H1 (cell line): Measurements from ENCODE around the gene NTN5. TPM values are rescaled to one million over a fixed set of nuclear protein-coding genes. Genes with fewer than 3 reads are reported as not detected.

Source experiments
- CTCF ChIA-PET: fragments of 300-600 bp; sonication (Branson Sonifier 250); formaldehyde crosslinking; loops from one replicate; lab custom pipeline; 2021; ENCODE audit not compliant: partially characterized antibody; lab: Charles Lee
- POLR2A ChIA-PET: fragments of 300-600 bp; sonication (Branson Sonifier 250); formaldehyde crosslinking; loops from one replicate; lab custom pipeline; 2021; ENCODE audit warnings: inconsistent platforms; ENCODE audit not compliant: partially characterized antibody; lab: Charles Lee
- DNase-seq, 2 experiments: peaks; one replicate each; pipeline versions ENCODE4 v3.0.0 to v3.0.0-alpha.2; 2010 to 2022; ENCODE audit warnings: low spot score in 2 of 2, low read depth in 1 of 2, mixed read lengths in 1 of 2
- FAIRE-seq: peaks from 2 replicates; lab custom pipeline; 2011; peaks lifted over from hg19 to GRCh38; lab: Jason Lieb, UNC
- H2AFZ ChIP-seq: 2 replicates; pipeline ENCODE4 v1.8.1; 2012; ENCODE audit warnings: low read length, inconsistent platforms
- H2AK5ac ChIP-seq: 2 replicates; pipeline ENCODE4 v1.6.1; 2013; ENCODE audit warnings: low read depth, low read length
- H2BK120ac ChIP-seq: replicated peaks from 2 replicates; pipeline ENCODE3; 2013; ENCODE audit warnings: low read depth, low read length, inconsistent platforms
- H2BK12ac ChIP-seq: 2 replicates; pipeline ENCODE4 v1.6.1; 2013; ENCODE audit warnings: low read depth, low read length
- H2BK15ac ChIP-seq: 2 replicates; pipeline ENCODE4 v1.6.1; 2013; ENCODE audit warnings: low read length
- H2BK20ac ChIP-seq: 2 replicates; pipeline ENCODE4 v1.6.1; 2013; ENCODE audit warnings: low read length
- H2BK5ac ChIP-seq: 2 replicates; pipeline ENCODE4 v1.6.1; 2013; ENCODE audit warnings: low read depth, low read length
- H3K14ac ChIP-seq: 2 replicates; pipeline ENCODE4 v1.6.1; 2013; ENCODE audit warnings: inconsistent platforms; ENCODE audit not compliant: insufficient read length
- H3K18ac ChIP-seq: 2 replicates; pipeline ENCODE4 v1.6.1; 2013; ENCODE audit warnings: low read length; ENCODE audit errors: extremely low read depth
- H3K23ac ChIP-seq: 2 replicates; pipeline ENCODE4 v1.6.1; 2013; ENCODE audit warnings: inconsistent platforms; ENCODE audit not compliant: insufficient read length
- H3K23me2 ChIP-seq: 2 replicates; pipeline ENCODE4 v1.6.1; 2013; ENCODE audit warnings: low read depth, low read length
- H3K27ac ChIP-seq: 2 replicates; pipeline ENCODE4 v1.6.1; 2011; ENCODE audit warnings: low read depth, low read length, inconsistent platforms
- H3K27me3 ChIP-seq, 4 experiments: replicated peaks in 1 of 4; 1 replicate in 1 of 4; 2 replicates in 3 of 4; pipeline versions ENCODE4 v1.6.1 to v1.8.1; 2011 to 2013; ENCODE audit warnings: low read length in 3 of 4, mild to moderate bottlenecking in 3 of 4, inconsistent platforms in 2 of 4, mixed read lengths in 2 of 4, moderate library complexity in 1 of 4; ENCODE audit not compliant: control insufficient read depth in 3 of 4, insufficient read depth in 3 of 4; ENCODE audit errors: extremely low read depth in 1 of 4
- H3K36me3 ChIP-seq, 4 experiments: 2 replicates each; pipeline versions ENCODE4 v1.6.1 to v1.8.1; 2011 to 2013; ENCODE audit warnings: mild to moderate bottlenecking in 4 of 4, low read length in 3 of 4, moderate library complexity in 2 of 4, control low read depth in 1 of 4, inconsistent platforms in 1 of 4; ENCODE audit not compliant: insufficient read depth in 4 of 4, control insufficient read depth in 2 of 4
- H3K4ac ChIP-seq: replicated peaks from 2 replicates; pipeline ENCODE3; 2013; ENCODE audit warnings: low read length, low read depth, mixed read lengths, inconsistent platforms; ENCODE audit not compliant: insufficient read length
- H3K4me1 ChIP-seq, 4 experiments: replicated peaks in 1 of 4; 1 replicate in 1 of 4; 2 replicates in 3 of 4; pipeline versions ENCODE4 v1.6.1 to v1.8.1; 2011 to 2013; ENCODE audit warnings: low read length in 3 of 4, inconsistent platforms in 2 of 4, mixed read lengths in 1 of 4; ENCODE audit not compliant: insufficient read depth in 4 of 4, control insufficient read depth in 3 of 4
- H3K4me2 ChIP-seq, 2 experiments: 2 replicates each; pipeline versions ENCODE4 v1.6.1 to v1.8.1; 2011 to 2013; ENCODE audit warnings: low read depth in 2 of 2, low read length in 2 of 2, control low read depth in 1 of 2, inconsistent platforms in 1 of 2, mild to moderate bottlenecking in 1 of 2; ENCODE audit not compliant: insufficient read depth in 1 of 2
- H3K4me3 ChIP-seq, 4 experiments: fragments of 200-600, 300-600 bp in 1 of 4; sonication (generic), shearing (Covaris generic), sonication (Bioruptor Twin) in 1 of 4; 2 replicates each; pipeline versions ENCODE4 v1.5.1 to v1.8.1; 2011 to 2016; ENCODE audit warnings: low read length in 4 of 4, low read depth in 3 of 4, control low read depth in 2 of 4, inconsistent platforms in 2 of 4, mild to moderate bottlenecking in 2 of 4, mixed read lengths in 1 of 4, moderate library complexity in 1 of 4; ENCODE audit not compliant: insufficient read depth in 2 of 4; ENCODE audit errors: extremely low read depth in 1 of 4
- H3K56ac ChIP-seq: replicated peaks from 2 replicates; pipeline ENCODE3; 2013; ENCODE audit warnings: low read depth, mild to moderate bottlenecking, mixed read lengths, low read length, inconsistent platforms; ENCODE audit not compliant: insufficient read length
- H3K79me1 ChIP-seq: 2 replicates; pipeline ENCODE4 v1.6.1; 2013; ENCODE audit warnings: low read depth, low read length, control low read depth
- H3K79me2 ChIP-seq, 2 experiments: 2 replicates each; pipeline versions ENCODE4 v1.6.1 to v1.8.1; 2012 to 2013; ENCODE audit warnings: low read length in 2 of 2, mild to moderate bottlenecking in 2 of 2, inconsistent platforms in 1 of 2; ENCODE audit not compliant: insufficient read depth in 2 of 2, control insufficient read depth in 1 of 2
- H3K9ac ChIP-seq, 4 experiments: replicated peaks in 1 of 4; 1 replicate in 1 of 4; 2 replicates in 3 of 4; pipeline versions ENCODE4 v1.6.1 to v1.8.1; 2011 to 2013; ENCODE audit warnings: low read depth in 3 of 4, low read length in 3 of 4, control low read depth in 2 of 4, mild to moderate bottlenecking in 2 of 4, moderate library complexity in 2 of 4, inconsistent platforms in 1 of 4; ENCODE audit errors: extremely low read depth in 1 of 4
- H3K9me3 ChIP-seq, 2 experiments: 2 replicates each; pipeline versions ENCODE4 v1.6.1 to v1.8.1; 2012 to 2013; ENCODE audit warnings: mild to moderate bottlenecking in 2 of 2, moderate library complexity in 2 of 2, control low read depth in 1 of 2, inconsistent platforms in 1 of 2, low read depth in 1 of 2, low read length in 1 of 2, mixed read lengths in 1 of 2; ENCODE audit not compliant: insufficient read depth in 2 of 2
- H4K20me1 ChIP-seq, 2 experiments: replicated peaks in 1 of 2; 2 replicates each; pipeline versions ENCODE3 to v1.8.1; 2011 to 2013; ENCODE audit warnings: inconsistent platforms in 2 of 2, low read length in 2 of 2, mild to moderate bottlenecking in 1 of 2; ENCODE audit not compliant: insufficient read depth in 2 of 2, control insufficient read depth in 1 of 2
- H4K5ac ChIP-seq: 2 replicates; pipeline ENCODE4 v1.6.1; 2013; ENCODE audit warnings: low read length, low read depth, mixed read lengths, inconsistent platforms; ENCODE audit not compliant: insufficient read length
- H4K8ac ChIP-seq: 2 replicates; pipeline ENCODE4 v1.8.0; 2013; ENCODE audit warnings: mild to moderate bottlenecking, moderate library complexity, low read length, inconsistent platforms; ENCODE audit not compliant: insufficient read depth; ENCODE audit errors: extremely low read depth
- H4K91ac ChIP-seq: replicated peaks from 2 replicates; pipeline ENCODE3; 2013; ENCODE audit warnings: low read length, mixed read lengths, inconsistent platforms; ENCODE audit not compliant: insufficient read length
- CTCF ChIP-seq, 3 experiments: IDR thresholded peaks; 1 replicate in 2 of 3; 2 replicates in 1 of 3; pipeline versions ENCODE4 v1.5.1 to v1.6.1; 2011; ENCODE audit warnings: low read length in 3 of 3, mild to moderate bottlenecking in 3 of 3, inconsistent platforms in 2 of 3, low read depth in 1 of 3, moderate library complexity in 1 of 3; ENCODE audit not compliant: insufficient read depth in 1 of 3; ENCODE audit errors: control extremely low read depth in 1 of 3
- JUND ChIP-seq: IDR thresholded peaks from 2 replicates; pipeline ENCODE4 v1.6.1; 2011; ENCODE audit warnings: mild to moderate bottlenecking, improper control_type of control experiment, low read length
- POLR2A ChIP-seq, 2 experiments: IDR thresholded peaks; 1 replicate in 1 of 2; 2 replicates in 1 of 2; pipeline ENCODE4 v1.6.1; 2011; ENCODE audit warnings: low read depth in 2 of 2, low read length in 2 of 2, mild to moderate bottlenecking in 2 of 2; ENCODE audit errors: control extremely low read depth in 1 of 2
- RXRA ChIP-seq: IDR thresholded peaks from 2 replicates; pipeline ENCODE4 v1.6.1; 2011; ENCODE audit warnings: low read depth, mild to moderate bottlenecking, low read length, moderate library complexity; ENCODE audit not compliant: insufficient read depth
- ZNF274 ChIP-seq: IDR thresholded peaks from 2 replicates; pipeline ENCODE4 v1.7.0; 2012; ENCODE audit warnings: low read length, borderline replicate concordance; ENCODE audit errors: extremely low read depth
- WGBS, 2 experiments: shearing (Covaris generic) in 1 of 2; methylation state at CpG; one replicate each; pipeline versions ENCODE4 v1.1.6 to v1.1.7; 2013 to 2015; ENCODE audit warnings: low lambda C conversion rate in 2 of 2, mixed read lengths in 2 of 2, inconsistent platforms in 1 of 2, low coverage in 1 of 2, missing lambda C conversion rate in 1 of 2; ENCODE audit not compliant: insufficient replicate concordance in 2 of 2, insufficient coverage in 1 of 2, insufficient read length in 1 of 2; ENCODE audit errors: extremely low coverage in 1 of 2, missing lambda C conversion rate in 1 of 2; 5-methylcytosine and 5-hydroxymethylcytosine counted together
- polyA plus RNA-seq, 7 experiments: library from polyadenylated mRNA; depleted of rRNA in 3 of 7; stranded (reverse) in 5 of 7; unstranded in 2 of 7; fragments of >200 nt in 5 of 7; fragments of 200-250 nt in 2 of 7; gene quantifications; 1 replicate in 5 of 7; 2 replicates in 1 of 7; 4 replicates in 1 of 7; pipeline versions ENCODE4 v1.2.1 to v1.2.3, GENCODE V29; 2011 to 2013; ENCODE audit warnings: missing spikeins in 2 of 7, mixed read lengths in 2 of 7
- total RNA-seq: library from RNA; stranded (reverse); fragmentation: NEBNext Ultra II Directional; extraction: Animal tissue kit (Norgen Biotek cat#: 25700); gene quantifications from 2 replicates; pipeline ENCODE4 v1.2.1, GENCODE V29; 2021

Gene NTN5
- total and polyA plus RNA-seq, 2 of the 8 experiments (the other 6 are each of a cell fraction or from before 2014, with no cell fraction given), result 0.47 to 0.85 TPM

- TF ChIP-seq ZNF274 (no peak), CTCF (IDR thresholded peaks at IDR 0.05; ENCODE audit: control extremely low read depth in 1 of 3, insufficient read depth in 1 of 3, low read depth in 1 of 3, low read length in 3 of 3) (no peak), RXRA (no peak), JUND (no peak), POLR2A (IDR thresholded peaks at IDR 0.05; ENCODE audit: control extremely low read depth in 1 of 2, low read depth in 2 of 2, low read length in 2 of 2) (no peak)
- no peaks in the 10 kb centered on the region for H3K36me3 ChIP-seq
- WGBS, 2 experiments, result 81% methylated on average over 4 of the region's 4 CpGs; no CpG with 5 or more reads in 1 of the 2 experiments
Observed at GRCh38 chr19:48678201-48678600, 5.4 kb upstream of the NTN5 start.

More at GRCh38 chr19:48678201-48678600, 5.4 kb upstream of the NTN5 start:
- DNase-seq (no peak), FAIRE-seq (no peak)
- Histone ChIP-seq H3K4me2 (no peak overlapping the region), H3K4me3 (no peak overlapping the region), H3K14ac (no peak overlapping the region), H3K4ac (no peak overlapping the region), H3K79me2 (no peaks in the 10 kb centered on the region), H2BK120ac (no peak overlapping the region), H2BK5ac (no peak overlapping the region), H2AFZ (no peak overlapping the region), H3K27ac (no peak overlapping the region), H3K27me3 (peaks cover 0 to 5% (median 3%) of the 10 kb centered on the region in 4 experiments; a peak in 2 of 7 replicates), H4K8ac (no peak overlapping the region), H4K91ac (no peak overlapping the region), H4K5ac (no peak overlapping the region), H3K23ac (no peak overlapping the region), H2BK20ac (no peak overlapping the region), H3K56ac (no peak overlapping the region), H3K18ac (no peak overlapping the region), H3K9ac (no peak overlapping the region), H3K23me2 (peaks cover 9% of the 10 kb centered on the region; the same call in 1 of the 2 replicates), H3K4me1 (peaks cover 2 to 22% (median 17%) of the 10 kb centered on the region in 4 experiments), H2AK5ac (no peak overlapping the region), H3K9me3 (no peaks in the 10 kb centered on the region), H2BK12ac (no peak overlapping the region), H4K20me1 (no peaks in the 10 kb centered on the region), H2BK15ac (no peak overlapping the region), H3K79me1 (no peaks in the 10 kb centered on the region)
- CTCF ChIA-PET, result interaction anchor here (1.0 to 5.8 kb wide), 4 partner anchors 16 to 36 kb away, joined by 4 to 59 read pairs (median 29); partner anchors contain the start of gene FUT2
- POLR2A ChIA-PET, result interaction anchor here (0.9 to 1.3 kb wide), 3 partner anchors 11 to 48 kb away, joined by 3 to 5 read pairs (median 3); partner anchors contain the start of gene FUT2
